Stimulated activated CD4-positive, alpha-beta T cell treated with anti-CD3 and anti-CD28 coated beads, Interleukin-4, amount 100 ng/mL, for 24 hours (primary cell): ENCODE data around the gene TAF4B.
"Not testable (repeated sequence)": the region's sequence is repeated elsewhere in the genome, so short reads cannot be mapped to it uniquely, and the experiment has no call there.

ENCODE experiments used
- DNase-seq: peaks from one replicate; pipeline ENCODE4 v3.0.0-alpha.2; 2020

TAF4B gene

GRCh38 chr18:26226229-26227050 is at the start of gene TAF4B:
TSS of gene TAF4B (plus strand) at chr18:26226445. CDS start at chr18:26226934, 489 bp downstream.
- DNase-seq = peak; percentile 95

- no peak for DNase-seq
Measured at GRCh38 chr18:26181343-26181826, 44.9 kb upstream of the TAF4B start.

GRCh38 chr18:26183395-26184112 is 42.7 kb upstream of the TAF4B start:
- DNase-seq = no peak

- DNase-seq = no peak
Measured at GRCh38 chr18:26185267-26185666, 41.0 kb upstream of the TAF4B start.

DNA sequence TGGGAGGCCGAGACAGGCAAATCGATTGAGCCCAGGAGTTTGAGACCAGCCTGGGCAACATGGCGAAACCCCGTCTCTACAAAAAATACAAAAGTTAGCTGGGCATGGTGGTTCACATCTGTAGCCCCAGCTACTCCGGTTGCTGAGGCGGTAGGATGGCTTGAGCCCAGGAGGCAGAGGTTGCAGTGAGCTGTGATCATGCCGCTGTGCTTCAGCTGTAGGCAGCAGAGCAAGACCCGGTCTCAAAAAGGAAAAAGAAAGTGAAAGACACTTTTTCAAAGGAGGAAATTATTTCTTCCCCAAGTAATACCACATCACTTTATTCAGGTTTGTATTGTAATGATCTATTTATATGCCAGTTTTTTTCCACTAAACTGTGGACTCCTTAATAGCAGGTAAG is 35.7 kb upstream of the TAF4B start:
- DNase-seq = peak; percentile 30

- no peak for DNase-seq
Measured at GRCh38 chr18:26192233-26192632, 34.0 kb upstream of the TAF4B start.

DNA sequence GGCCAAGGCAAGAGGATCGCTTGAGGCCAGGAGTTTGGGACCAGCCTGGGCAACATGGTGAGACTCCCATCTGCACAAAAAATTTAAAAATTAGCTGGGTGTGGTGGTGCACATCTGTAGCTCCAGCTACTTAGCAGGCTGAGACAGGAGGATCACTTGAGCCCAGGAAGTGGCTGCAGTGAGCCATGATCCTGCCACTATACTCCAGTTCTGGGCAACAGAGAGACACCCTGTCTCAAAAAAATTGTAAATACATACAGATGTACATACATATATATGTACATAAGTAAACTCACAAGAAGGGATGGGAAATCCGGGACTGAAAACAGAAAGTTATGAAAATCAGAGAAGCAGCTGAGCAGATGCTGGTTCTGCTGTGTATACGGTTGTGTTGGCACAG is 29.6 kb upstream of the TAF4B start:
- no peak for DNase-seq

- not testable (repeated sequence) for DNase-seq
Measured at GRCh38 chr18:26202001-26202400, 24.2 kb upstream of the TAF4B start.

DNA sequence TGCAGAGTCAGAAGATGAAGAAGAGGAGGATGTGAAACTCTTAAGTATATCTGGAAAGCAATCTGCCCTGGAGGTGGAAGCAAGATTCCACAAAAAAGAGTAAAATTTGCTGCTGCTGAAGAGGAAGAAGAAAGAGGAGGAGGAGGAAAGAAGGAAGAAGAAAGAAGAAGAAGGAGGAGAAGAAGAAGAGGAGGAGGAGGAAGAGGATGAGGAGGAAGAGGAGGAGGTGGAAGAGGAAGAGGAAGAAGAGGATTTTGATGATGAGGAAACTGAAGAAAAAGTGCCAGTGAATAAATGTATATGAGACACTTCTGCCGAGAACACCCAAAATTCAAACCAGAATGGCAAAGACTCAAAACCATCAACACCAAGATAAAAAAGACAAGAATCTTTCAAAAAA is 20.9 kb upstream of the TAF4B start:
- no peak for DNase-seq

GRCh38 chr18:26206488-26206887 is 19.8 kb upstream of the TAF4B start:
- DNase-seq = no peak

GRCh38 chr18:26207937-26208336 is 18.3 kb upstream of the TAF4B start:
- no peak for DNase-seq

DNA sequence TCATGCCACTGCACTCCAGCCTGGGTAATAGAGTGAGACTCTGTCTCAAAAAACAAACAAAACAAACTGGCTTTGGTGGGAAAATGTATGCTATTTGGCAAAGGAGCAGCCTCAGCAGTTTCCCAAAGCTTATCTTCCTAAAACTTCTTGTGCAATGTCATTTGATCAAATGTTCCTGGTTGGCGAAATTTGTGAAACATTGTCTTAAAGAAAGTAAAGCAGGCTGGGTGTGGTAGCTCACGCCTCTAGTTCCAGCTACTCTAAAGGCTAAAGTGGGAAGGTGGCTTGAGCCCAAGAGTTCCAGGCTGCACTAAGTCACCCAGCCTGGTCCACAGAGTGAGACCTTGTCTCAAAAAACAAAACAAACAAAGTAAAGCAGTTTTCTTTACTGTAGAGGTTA is 17.3 kb upstream of the TAF4B start:
- DNase-seq = no peak

DNA sequence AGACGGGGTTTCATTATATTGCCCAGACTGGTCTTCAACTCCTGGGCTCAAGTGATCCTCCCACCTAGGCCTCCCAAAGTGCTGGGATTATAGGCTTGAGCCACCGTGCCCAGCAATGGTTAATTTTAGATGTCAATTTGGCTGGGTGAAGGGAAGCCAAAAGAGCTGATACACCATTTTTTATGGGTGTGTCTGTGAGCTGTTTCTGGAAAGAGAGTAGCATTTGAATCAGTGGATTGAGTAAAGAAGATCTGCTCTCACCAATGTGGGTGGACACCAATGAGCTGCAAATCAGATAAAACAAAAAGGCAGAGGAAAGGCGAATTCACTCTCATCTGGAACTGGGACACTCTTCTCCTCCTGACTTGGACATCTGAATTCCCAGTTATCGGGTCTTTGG is 16.1 kb upstream of the TAF4B start:
- no peak for DNase-seq

DNA sequence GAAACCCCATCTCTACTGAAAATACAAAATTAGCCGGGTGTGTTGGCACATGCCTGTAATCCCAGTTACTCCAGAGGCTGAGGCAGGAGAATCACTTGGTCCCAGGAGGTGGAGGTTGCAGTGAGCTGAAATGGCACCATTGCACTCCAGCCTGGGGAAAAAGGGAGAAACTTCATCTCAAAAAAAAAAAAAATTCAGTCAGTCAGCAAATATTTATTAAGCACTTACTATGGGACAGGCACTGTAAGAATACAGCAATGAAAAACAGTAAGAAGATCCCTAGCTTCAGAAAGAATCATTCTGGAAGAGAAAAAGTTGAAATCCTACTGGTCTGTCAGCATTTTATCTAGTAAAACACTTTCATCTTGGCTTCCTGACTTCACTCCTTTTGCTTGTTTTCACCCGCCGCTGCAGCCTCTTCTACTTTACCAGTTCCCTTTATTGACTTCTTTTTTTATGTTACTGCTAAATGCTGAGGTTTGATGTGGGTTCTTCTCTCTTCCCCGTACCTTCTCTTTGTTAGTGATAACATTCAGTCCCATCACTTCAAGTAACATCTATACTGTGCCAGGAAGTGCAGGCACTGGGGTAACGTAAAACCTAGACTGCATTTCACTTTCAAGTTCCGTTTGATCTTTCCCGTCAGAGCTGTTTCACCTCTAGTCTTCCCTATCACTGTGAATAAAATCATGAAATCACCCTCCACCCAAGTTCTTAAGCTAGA is 10.8 kb upstream of the TAF4B start:
- peak; percentile 39 for DNase-seq

- DNase-seq = no peak
Measured at GRCh38 chr18:26225022-26225693, 1.1 kb upstream of the TAF4B start.

GRCh38 chr18:26225915-26226228 is 373 bp upstream of the TAF4B start:
- DNase-seq = no peak

DNA sequence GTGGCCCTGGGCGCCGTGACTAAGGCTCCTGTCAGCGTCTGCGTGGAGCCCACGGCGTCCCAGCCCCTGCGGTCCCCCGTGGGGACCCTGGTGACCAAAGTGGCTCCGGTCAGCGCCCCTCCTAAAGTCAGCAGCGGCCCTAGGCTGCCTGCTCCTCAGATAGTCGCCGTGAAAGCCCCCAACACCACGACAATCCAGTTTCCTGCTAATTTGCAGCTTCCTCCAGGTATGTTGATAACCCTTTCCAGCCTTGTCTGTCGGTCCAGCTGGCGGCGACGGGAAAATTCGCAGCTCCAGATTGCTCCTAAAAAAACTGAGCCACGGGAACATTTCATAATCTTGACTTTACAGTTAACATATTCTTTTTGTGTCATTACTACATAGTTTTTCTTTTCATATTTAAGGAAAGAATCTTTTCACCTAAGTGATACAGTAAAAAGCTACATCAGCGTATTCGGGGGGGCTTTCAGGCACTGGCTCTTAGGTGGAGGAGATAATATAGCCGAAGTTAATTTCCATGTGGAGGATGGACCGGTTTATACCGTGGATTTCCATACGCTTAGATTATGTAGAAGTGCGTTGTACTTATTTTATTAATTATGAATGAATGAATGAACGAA is 916 bp downstream of the TAF4B start:
- DNase-seq = no peak

DNA sequence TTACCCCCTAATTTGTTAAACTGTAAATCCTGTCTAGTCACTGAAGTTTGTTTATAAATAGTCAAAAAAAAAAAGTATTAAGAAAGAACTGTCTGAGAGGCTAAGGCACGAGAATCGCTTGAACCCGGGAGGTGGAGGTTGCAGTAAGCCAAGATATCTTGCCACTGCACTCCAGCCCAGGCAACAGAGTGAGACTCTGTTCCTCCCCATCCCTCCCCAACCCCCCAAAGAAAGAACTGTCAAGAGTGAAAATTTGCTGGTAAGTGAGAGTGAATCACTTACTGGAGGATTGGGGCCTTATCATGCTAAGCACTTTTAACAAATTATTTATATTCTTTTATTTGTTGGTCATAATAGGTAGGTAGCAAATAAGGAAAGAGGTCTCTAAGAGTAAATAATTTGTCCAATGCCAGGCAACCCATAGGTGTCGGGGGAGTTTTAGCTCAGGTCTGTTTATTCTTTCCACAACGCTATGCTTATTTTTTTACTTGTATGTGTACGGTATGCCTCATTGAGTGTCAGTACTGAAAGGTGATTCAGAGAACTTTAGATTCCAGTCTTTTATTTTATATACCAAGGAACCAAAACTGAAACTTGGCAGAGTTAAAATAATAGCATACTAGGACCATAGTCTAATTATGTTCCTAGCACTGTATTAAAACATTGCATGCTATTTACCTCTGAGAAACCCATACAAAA is 2.5 kb downstream of the TAF4B start:
- DNase-seq = no peak

- no peak for DNase-seq
Measured at GRCh38 chr18:26230497-26230896, 4.3 kb downstream of the TAF4B start.

GRCh38 chr18:26233208-26233607 is 7.0 kb downstream of the TAF4B start:
- DNase-seq = no peak

DNA sequence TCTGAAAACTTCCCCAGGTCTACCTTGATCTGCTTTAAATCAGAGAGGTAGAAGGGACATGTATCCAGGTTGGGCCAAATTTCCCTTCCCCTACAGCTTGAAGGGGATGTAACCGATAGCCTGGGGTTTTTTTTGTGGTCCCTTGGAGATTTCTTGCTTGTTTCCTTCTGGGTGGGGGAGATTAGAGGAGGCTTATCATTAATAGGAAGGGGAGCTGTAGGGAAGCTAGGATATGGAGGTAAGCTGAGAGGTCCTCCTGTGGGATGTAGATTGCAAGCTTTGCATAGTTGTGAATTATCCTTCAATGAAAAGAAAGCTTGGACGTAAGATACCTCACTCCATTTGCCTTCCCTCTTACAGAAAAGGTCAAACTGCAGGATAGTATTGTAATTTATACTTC is 11.1 kb downstream of the TAF4B start:
- not testable (repeated sequence) for DNase-seq

DNA sequence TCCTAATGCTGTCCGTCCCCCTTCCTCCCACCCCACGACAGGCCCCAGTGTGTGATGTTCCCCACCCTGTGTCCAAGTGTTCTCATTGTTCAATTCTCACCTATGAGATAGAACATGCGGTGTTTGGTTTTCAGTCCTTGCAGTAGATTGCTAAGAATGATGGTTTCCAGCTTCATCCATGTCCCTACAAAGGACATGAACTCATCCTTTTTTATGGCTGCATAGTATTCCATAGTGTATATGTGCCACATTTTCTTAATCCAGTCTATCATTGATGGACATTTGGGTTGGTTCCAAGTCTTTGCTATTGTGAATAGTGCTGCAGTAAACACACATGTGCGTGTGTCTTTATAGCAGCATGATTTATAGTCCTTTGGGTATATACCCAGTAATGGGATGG is 12.5 kb downstream of the TAF4B start:
- DNase-seq = not testable (repeated sequence)
